ENCODE data around the gene ABCA5.
A peak's percentile ranks its signal among the peaks of the same experiment; 100 is the strongest.

The ABCA5 gene

DNA sequence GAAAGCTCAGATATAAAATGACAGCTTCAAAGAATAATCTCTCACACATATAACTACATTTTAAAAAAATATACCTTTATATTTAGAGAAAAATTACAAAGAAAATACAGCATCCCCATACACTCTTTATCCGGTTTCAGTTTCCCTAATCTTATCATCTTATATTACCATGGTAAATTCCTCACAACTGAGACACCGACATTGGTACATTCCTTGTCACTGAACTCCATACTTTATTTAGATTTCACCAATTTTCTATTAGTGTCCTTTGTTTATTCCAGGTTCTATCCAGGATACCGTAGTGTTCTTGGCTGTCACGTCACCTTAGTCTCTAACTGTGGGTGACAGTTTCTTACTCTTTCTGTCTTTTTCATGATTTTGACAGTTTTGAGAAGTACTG, 76.3 kb downstream of the ABCA5 start:
- TF ChIP-seq MAX (IDR thresholded peaks at IDR 0.05; ENCODE audit: low read depth, low read length) (no peak), CTCF (IDR thresholded peaks at IDR 0.05; ENCODE audit: low read depth, low read length) (no peak), POLR2A (IDR thresholded peaks at IDR 0.05; ENCODE audit: extremely low read depth, insufficient read length) (no peak), MYC (IDR thresholded peaks at IDR 0.05; ENCODE audit: low read depth, low read length) (no peak)
- H3K4me3 ChIP-seq (ENCODE audit: low read depth, low read length) = no peak overlapping the region
- DNase-seq (ENCODE audit: low read depth) = no peak

DNA sequence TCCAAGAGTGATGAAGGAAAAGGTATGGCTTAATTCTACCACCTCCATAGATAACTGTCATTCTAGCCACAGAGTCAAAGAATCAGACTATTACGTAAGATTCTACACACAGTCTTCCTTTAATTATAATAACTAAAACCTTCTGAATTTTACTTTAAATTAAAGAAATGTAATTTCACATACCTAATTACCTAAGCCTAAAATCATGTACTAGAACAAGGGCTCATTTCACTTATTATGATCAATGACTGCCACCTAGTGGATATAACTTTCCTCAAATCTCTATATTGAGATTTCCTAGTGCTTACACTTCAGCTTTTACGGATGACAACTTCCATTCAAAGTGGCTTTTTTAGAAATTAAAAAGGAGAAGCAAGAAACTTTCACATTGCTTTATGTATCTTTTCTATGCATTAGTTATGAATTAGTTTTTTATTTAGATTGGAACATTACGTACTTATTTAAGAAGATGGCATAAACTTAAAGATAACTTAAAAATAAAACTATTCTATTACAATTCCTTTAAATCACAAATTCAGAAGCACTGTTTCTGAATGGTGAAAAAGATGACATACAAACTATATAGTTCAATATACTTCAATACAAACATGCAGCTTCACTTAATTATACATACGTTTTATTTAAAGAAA, 80.1 kb downstream of the ABCA5 start:
- DNase-seq (ENCODE audit: low read depth) = peak; percentile 50
- TF ChIP-seq MYC (IDR thresholded peaks at IDR 0.05; ENCODE audit: low read depth, low read length) (no peak), CTCF (IDR thresholded peaks at IDR 0.05; ENCODE audit: low read depth, low read length) (no peak), MAX (IDR thresholded peaks at IDR 0.05; ENCODE audit: low read depth, low read length) (no peak), POLR2A (IDR thresholded peaks at IDR 0.05; ENCODE audit: extremely low read depth, insufficient read length) (no peak)
- no peak overlapping the region for H3K4me3 ChIP-seq (ENCODE audit: low read depth, low read length)

DNA sequence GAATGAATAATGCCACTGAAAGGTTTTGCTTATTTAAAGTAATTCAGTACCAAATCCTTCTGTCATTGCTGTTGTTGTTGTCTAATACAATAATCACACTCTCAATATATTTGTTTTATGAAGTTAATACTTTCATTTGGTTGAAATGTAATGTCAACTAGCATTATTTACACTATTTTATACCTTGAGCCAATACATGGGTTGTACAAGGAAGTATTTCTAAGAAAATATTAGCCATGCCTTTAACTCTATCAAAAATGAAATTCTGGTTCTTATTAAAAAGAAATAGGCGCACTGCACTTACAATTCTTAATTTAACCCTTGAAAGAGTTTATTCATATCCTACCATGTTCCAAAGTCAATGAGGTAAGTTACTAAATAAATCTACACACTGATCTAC, 80.7 kb downstream of the ABCA5 start:
- no peak overlapping the region for H3K4me3 ChIP-seq (ENCODE audit: low read depth, low read length)
- TF ChIP-seq POLR2A (IDR thresholded peaks at IDR 0.05; ENCODE audit: extremely low read depth, insufficient read length) (no peak), MAX (IDR thresholded peaks at IDR 0.05; ENCODE audit: low read depth, low read length) (no peak), CTCF (IDR thresholded peaks at IDR 0.05; ENCODE audit: low read depth, low read length) (no peak), MYC (IDR thresholded peaks at IDR 0.05; ENCODE audit: low read depth, low read length) (no peak)
- no peak for DNase-seq (ENCODE audit: low read depth)

- TF ChIP-seq POLR2A (IDR thresholded peaks at IDR 0.05; ENCODE audit: extremely low read depth, insufficient read length) = no peak
- TF ChIP-seq MYC (IDR thresholded peaks at IDR 0.05; ENCODE audit: low read depth, low read length) = no peak
- TF ChIP-seq MAX (IDR thresholded peaks at IDR 0.05; ENCODE audit: low read depth, low read length) = no peak
- no peak for TF ChIP-seq CTCF (IDR thresholded peaks at IDR 0.05; ENCODE audit: low read depth, low read length)
- no peak for DNase-seq (ENCODE audit: low read depth)
Observed at GRCh38 chr17:69245617-69246016, 81.3 kb downstream of the ABCA5 start.

GRCh38 chr17:69239611-69240600, 87.0 kb downstream of the ABCA5 start:
- no peak overlapping the region for H3K4me3 ChIP-seq (ENCODE audit: low read depth, low read length)
- DNase-seq (ENCODE audit: low read depth) = no peak
- no peak for TF ChIP-seq POLR2A (IDR thresholded peaks at IDR 0.05; ENCODE audit: extremely low read depth, insufficient read length)
- no peak for TF ChIP-seq MYC (IDR thresholded peaks at IDR 0.05; ENCODE audit: low read depth, low read length)
- no peak for TF ChIP-seq CTCF (IDR thresholded peaks at IDR 0.05; ENCODE audit: low read depth, low read length)
- TF ChIP-seq MAX (IDR thresholded peaks at IDR 0.05; ENCODE audit: low read depth, low read length) = no peak

More at GRCh38 chr17:69245617-69246016, 81.3 kb downstream of the ABCA5 start:
- no peak overlapping the region for H3K4me3 ChIP-seq (ENCODE audit: low read depth, low read length)
